ENCODE results near the gene COQ8B.

COQ8B gene

GRCh38 chr19:40750874-40751537 lies 34.3 kb upstream of the COQ8B start, which contains the start of gene SNRPA:
SNRPA (plus strand) TSS chr19:40751203; CDS start chr19:40751409, 206 bp downstream.
- peaks cover 2 to 3% of the 10 kb centered on the region in 2 donors for H3K9me3 ChIP-seq (replicated peaks in 1 of 2; ENCODE audit: control insufficient read depth in 2 of 2, insufficient read depth in 1 of 2, low read depth in 1 of 2, low read length in 2 of 2)
- H2AFZ ChIP-seq (ENCODE audit: low read length): peak within 1 kb of the TSS; percentile 94
- H3K36me3 ChIP-seq (replicated peaks in 1 of 2; ENCODE audit: control insufficient read depth in 2 of 2, insufficient read depth in 2 of 2, low read length in 2 of 2): peaks cover 15 to 41% of the 10 kb centered on the region in 2 donors
- WGBS, 2 donors (ENCODE audit: extremely low coverage in 2 of 2, insufficient read length in 2 of 2, insufficient replicate concordance in 1 of 2): no CpG with 5 or more reads among the region's 46 CpGs
- H3K27ac ChIP-seq (replicated peaks; ENCODE audit: low read length): peak within 1 kb of the TSS; percentile 93
- H3K4me3 ChIP-seq (ENCODE audit: low read length in 2 of 2): peak within 1 kb of the TSS; percentile 84 to 96
- H3K4ac ChIP-seq (ENCODE audit: low read length): no peak within 1 kb of the TSS
- peak within 1 kb of the TSS; percentile 84 for H3K4me2 ChIP-seq (ENCODE audit: insufficient read depth, low read length, poor library complexity, severe bottlenecking)
- H2BK120ac ChIP-seq (ENCODE audit: low read depth, low read length): no peak within 1 kb of the TSS
- no peak within 1 kb of the TSS for H2BK15ac ChIP-seq (ENCODE audit: low read length)
- no peaks in the 10 kb centered on the region for H3K27me3 ChIP-seq (ENCODE audit: control insufficient read depth in 3 of 3, insufficient read depth in 3 of 3, low read depth in 1 of 3, low read length in 3 of 3)
- H2AK5ac ChIP-seq (ENCODE audit: low read depth, low read length): peak within 1 kb of the TSS; percentile 49
- peak within 1 kb of the TSS; percentile 85 for H3K9ac ChIP-seq (ENCODE audit: low read depth, low read length, poor library complexity)
- no peak within 1 kb of the TSS for H3K14ac ChIP-seq (ENCODE audit: low read length)
- H3K23ac ChIP-seq (ENCODE audit: low read depth, low read length, poor library complexity): peak within 1 kb of the TSS; percentile 44
- peak; percentile 99 for DNase-seq (ENCODE audit: low spot score)
- peaks cover 13 to 19% of the 10 kb centered on the region in 2 donors for H3K4me1 ChIP-seq (ENCODE audit: control insufficient read depth in 2 of 2, insufficient read depth in 1 of 2, low read depth in 1 of 2, low read length in 2 of 2)
- peak within 1 kb of the TSS; percentile 99 for H3K18ac ChIP-seq (ENCODE audit: low read length)
- no peak within 1 kb of the TSS for H2BK5ac ChIP-seq (ENCODE audit: low read length)
- H4K8ac ChIP-seq (ENCODE audit: low read depth, low read length): peak within 1 kb of the TSS; percentile 75
- peak within 1 kb of the TSS; percentile 96 for H4K91ac ChIP-seq (ENCODE audit: low read depth, low read length, poor library complexity)
- H3K79me1 ChIP-seq (ENCODE audit: low read depth, low read length): peaks cover 10% of the 10 kb centered on the region
- no peak within 1 kb of the TSS for H2BK12ac ChIP-seq (ENCODE audit: low read length)

- Histone ChIP-seq H2BK5ac (ENCODE audit: low read length) (no peak within 1 kb of the TSS), H3K9ac (ENCODE audit: low read depth, low read length, poor library complexity) (peak within 1 kb of the TSS; percentile 85), H3K79me1 (ENCODE audit: low read depth, low read length) (peaks cover 4% of the 10 kb centered on the region), H2BK120ac (ENCODE audit: low read depth, low read length) (no peak within 1 kb of the TSS), H3K4me1 (ENCODE audit: control insufficient read depth in 2 of 2, insufficient read depth in 1 of 2, low read depth in 1 of 2, low read length in 2 of 2) (peaks cover 13 to 14% of the 10 kb centered on the region in 2 donors), H2BK15ac (ENCODE audit: low read length) (no peak within 1 kb of the TSS), H3K4ac (ENCODE audit: low read length) (peak within 1 kb of the TSS; percentile 78), H3K4me2 (ENCODE audit: insufficient read depth, low read length, poor library complexity, severe bottlenecking) (peak within 1 kb of the TSS; percentile 84), H3K18ac (ENCODE audit: low read length) (peak within 1 kb of the TSS; percentile 99), H3K27me3 (ENCODE audit: control insufficient read depth in 3 of 3, insufficient read depth in 3 of 3, low read depth in 1 of 3, low read length in 3 of 3) (no peaks in the 10 kb centered on the region), H3K9me3 (replicated peaks in 1 of 2; ENCODE audit: control insufficient read depth in 2 of 2, insufficient read depth in 1 of 2, low read depth in 1 of 2, low read length in 2 of 2) (peaks cover 0 to 3% of the 10 kb centered on the region in 2 donors), H2AK5ac (ENCODE audit: low read depth, low read length) (peak within 1 kb of the TSS; percentile 89), H3K14ac (ENCODE audit: low read length) (no peak within 1 kb of the TSS), H3K27ac (replicated peaks; ENCODE audit: low read length) (peak within 1 kb of the TSS; percentile 93), H3K4me3 (ENCODE audit: low read length in 2 of 2) (peak within 1 kb of the TSS; percentile 84 to 96), H3K23ac (ENCODE audit: low read depth, low read length, poor library complexity) (peak within 1 kb of the TSS; percentile 44), H4K91ac (ENCODE audit: low read depth, low read length, poor library complexity) (peak within 1 kb of the TSS; percentile 96), H3K36me3 (replicated peaks in 1 of 2; ENCODE audit: control insufficient read depth in 2 of 2, insufficient read depth in 2 of 2, low read length in 2 of 2) (peaks cover 8 to 34% of the 10 kb centered on the region in 2 donors), H2AFZ (ENCODE audit: low read length) (peak within 1 kb of the TSS; percentile 94), H4K8ac (ENCODE audit: low read depth, low read length) (peak within 1 kb of the TSS; percentile 75), H2BK12ac (ENCODE audit: low read length) (peak within 1 kb of the TSS; percentile 50)
- no CpG with 5 or more reads among the region's 43 CpGs for WGBS, 2 donors (ENCODE audit: extremely low coverage in 2 of 2, insufficient read length in 2 of 2, insufficient replicate concordance in 1 of 2)
- DNase-seq (ENCODE audit: low spot score): peak; percentile 100
Measured at GRCh38 chr19:40750058-40750873, 33.6 kb upstream of the COQ8B start, which contains the start of gene ACTMAP. ACTMAP (minus strand) TSS chr19:40750477; CDS start chr19:40749803, 674 bp downstream.

- Histone ChIP-seq H2BK12ac (ENCODE audit: low read length) (no peak overlapping the region), H2AFZ (ENCODE audit: low read length) (no peak overlapping the region), H3K9me3 (replicated peaks in 1 of 2; ENCODE audit: control insufficient read depth in 2 of 2, insufficient read depth in 1 of 2, low read depth in 1 of 2, low read length in 2 of 2) (no peaks in the 10 kb centered on the region), H3K79me1 (ENCODE audit: low read depth, low read length) (peaks cover 2% of the 10 kb centered on the region), H3K36me3 (replicated peaks in 1 of 2; ENCODE audit: control insufficient read depth in 2 of 2, insufficient read depth in 2 of 2, low read length in 2 of 2) (peaks cover 2 to 19% of the 10 kb centered on the region in 2 donors), H4K8ac (ENCODE audit: low read depth, low read length) (no peak overlapping the region), H3K27ac (replicated peaks; ENCODE audit: low read length) (no peak overlapping the region), H3K4ac (ENCODE audit: low read length) (no peak overlapping the region), H2BK120ac (ENCODE audit: low read depth, low read length) (no peak overlapping the region), H4K91ac (ENCODE audit: low read depth, low read length, poor library complexity) (no peak overlapping the region), H3K14ac (ENCODE audit: low read length) (no peak overlapping the region), H2AK5ac (ENCODE audit: low read depth, low read length) (no peak overlapping the region), H3K4me3 (ENCODE audit: low read length in 2 of 2) (no peak overlapping the region), H2BK5ac (ENCODE audit: low read length) (no peak overlapping the region), H3K23ac (ENCODE audit: low read depth, low read length, poor library complexity) (no peak overlapping the region), H3K4me2 (ENCODE audit: insufficient read depth, low read length, poor library complexity, severe bottlenecking) (no peak overlapping the region), H3K9ac (ENCODE audit: low read depth, low read length, poor library complexity) (no peak overlapping the region), H3K27me3 (ENCODE audit: control insufficient read depth in 3 of 3, insufficient read depth in 3 of 3, low read depth in 1 of 3, low read length in 3 of 3) (no peaks in the 10 kb centered on the region), H3K4me1 (ENCODE audit: control insufficient read depth in 2 of 2, insufficient read depth in 1 of 2, low read depth in 1 of 2, low read length in 2 of 2) (peaks cover 9 to 12% of the 10 kb centered on the region in 2 donors), H3K18ac (ENCODE audit: low read length) (no peak overlapping the region), H2BK15ac (ENCODE audit: low read length) (no peak overlapping the region)
- WGBS, 2 donors (ENCODE audit: extremely low coverage in 2 of 2, insufficient read length in 2 of 2, insufficient replicate concordance in 1 of 2): no CpG with 5 or more reads among the region's 7 CpGs
- no peak for DNase-seq (ENCODE audit: low spot score)
Measured at GRCh38 chr19:40747536-40747935, 30.9 kb upstream of the COQ8B start.

DNA sequence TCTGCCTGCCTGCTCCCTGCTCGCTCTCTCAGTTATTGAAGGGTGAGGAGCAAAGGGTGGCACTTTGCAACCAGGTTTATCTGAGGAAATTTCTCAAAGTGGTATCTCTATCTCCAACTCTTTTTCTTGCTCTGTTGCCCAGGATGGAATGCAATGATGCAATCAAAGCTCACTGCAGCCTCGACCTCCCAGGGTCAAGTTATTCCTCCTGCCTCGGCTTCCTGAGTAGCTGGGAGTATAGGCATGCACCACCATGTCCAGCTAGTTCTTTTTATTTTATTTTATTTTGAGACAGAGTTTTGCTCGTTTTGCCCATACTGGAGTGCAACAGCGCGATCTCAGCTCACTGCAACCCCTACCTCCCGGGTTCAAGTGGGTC lies 28.7 kb upstream of the COQ8B start:
- Histone ChIP-seq H3K4me2 (ENCODE audit: insufficient read depth, low read length, poor library complexity, severe bottlenecking) (no peak overlapping the region), H3K27ac (replicated peaks; ENCODE audit: low read length) (no peak overlapping the region), H3K4me1 (ENCODE audit: control insufficient read depth in 2 of 2, insufficient read depth in 1 of 2, low read depth in 1 of 2, low read length in 2 of 2) (peaks cover 9 to 12% of the 10 kb centered on the region in 2 donors), H4K91ac (ENCODE audit: low read depth, low read length, poor library complexity) (no peak overlapping the region), H2AFZ (ENCODE audit: low read length) (no peak overlapping the region), H3K23ac (ENCODE audit: low read depth, low read length, poor library complexity) (no peak overlapping the region), H3K36me3 (replicated peaks in 1 of 2; ENCODE audit: control insufficient read depth in 2 of 2, insufficient read depth in 2 of 2, low read length in 2 of 2) (peaks cover 6 to 30% of the 10 kb centered on the region in 2 donors), H3K18ac (ENCODE audit: low read length) (no peak overlapping the region), H3K14ac (ENCODE audit: low read length) (no peak overlapping the region), H3K79me1 (ENCODE audit: low read depth, low read length) (no peaks in the 10 kb centered on the region), H3K27me3 (ENCODE audit: control insufficient read depth in 3 of 3, insufficient read depth in 3 of 3, low read depth in 1 of 3, low read length in 3 of 3) (no peaks in the 10 kb centered on the region), H3K9ac (ENCODE audit: low read depth, low read length, poor library complexity) (no peak overlapping the region), H2AK5ac (ENCODE audit: low read depth, low read length) (no peak overlapping the region), H2BK12ac (ENCODE audit: low read length) (no peak overlapping the region), H3K4ac (ENCODE audit: low read length) (no peak overlapping the region), H2BK5ac (ENCODE audit: low read length) (no peak overlapping the region), H2BK120ac (ENCODE audit: low read depth, low read length) (no peak overlapping the region), H3K9me3 (replicated peaks in 1 of 2; ENCODE audit: control insufficient read depth in 2 of 2, insufficient read depth in 1 of 2, low read depth in 1 of 2, low read length in 2 of 2) (peaks cover 0 to 1% of the 10 kb centered on the region in 2 donors), H2BK15ac (ENCODE audit: low read length) (no peak overlapping the region), H4K8ac (ENCODE audit: low read depth, low read length) (no peak overlapping the region), H3K4me3 (ENCODE audit: low read length in 2 of 2) (no peak overlapping the region)
- WGBS, 2 donors (ENCODE audit: extremely low coverage in 2 of 2, insufficient read length in 2 of 2, insufficient replicate concordance in 1 of 2): no CpG with 5 or more reads among the region's 7 CpGs
- no peak for DNase-seq (ENCODE audit: low spot score)

All from neuronal stem cell (in vitro differentiated cells).